SIG-M5 treated with dmso at 0.1 percent for 504 hours (cell line): Measurements from ENCODE around the gene ZNF280C.
"Not testable (repeated sequence)": the region's sequence is repeated elsewhere in the genome, so short reads cannot be mapped to it uniquely, and the experiment has no call there.

ENCODE experiments used
- DNase-seq: peaks from one replicate; lab custom pipeline; 2025; ENCODE audit not compliant: unreplicated experiment; lab: John Stamatoyannopoulos, UW

The ZNF280C gene, protein sequence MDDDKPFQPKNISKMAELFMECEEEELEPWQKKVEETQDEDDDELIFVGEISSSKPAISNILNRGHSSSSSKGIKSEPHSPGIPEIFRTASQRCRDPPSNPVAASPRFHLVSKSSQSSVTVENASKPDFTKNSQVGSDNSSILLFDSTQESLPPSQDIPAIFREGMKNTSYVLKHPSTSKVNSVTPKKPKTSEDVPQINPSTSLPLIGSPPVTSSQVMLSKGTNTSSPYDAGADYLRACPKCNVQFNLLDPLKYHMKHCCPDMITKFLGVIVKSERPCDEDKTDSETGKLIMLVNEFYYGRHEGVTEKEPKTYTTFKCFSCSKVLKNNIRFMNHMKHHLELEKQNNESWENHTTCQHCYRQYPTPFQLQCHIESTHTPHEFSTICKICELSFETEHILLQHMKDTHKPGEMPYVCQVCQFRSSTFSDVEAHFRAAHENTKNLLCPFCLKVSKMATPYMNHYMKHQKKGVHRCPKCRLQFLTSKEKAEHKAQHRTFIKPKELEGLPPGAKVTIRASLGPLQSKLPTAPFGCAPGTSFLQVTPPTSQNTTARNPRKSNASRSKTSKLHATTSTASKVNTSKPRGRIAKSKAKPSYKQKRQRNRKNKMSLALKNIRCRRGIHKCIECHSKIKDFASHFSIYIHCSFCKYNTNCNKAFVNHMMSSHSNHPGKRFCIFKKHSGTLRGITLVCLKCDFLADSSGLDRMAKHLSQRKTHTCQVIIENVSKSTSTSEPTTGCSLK

DNA sequence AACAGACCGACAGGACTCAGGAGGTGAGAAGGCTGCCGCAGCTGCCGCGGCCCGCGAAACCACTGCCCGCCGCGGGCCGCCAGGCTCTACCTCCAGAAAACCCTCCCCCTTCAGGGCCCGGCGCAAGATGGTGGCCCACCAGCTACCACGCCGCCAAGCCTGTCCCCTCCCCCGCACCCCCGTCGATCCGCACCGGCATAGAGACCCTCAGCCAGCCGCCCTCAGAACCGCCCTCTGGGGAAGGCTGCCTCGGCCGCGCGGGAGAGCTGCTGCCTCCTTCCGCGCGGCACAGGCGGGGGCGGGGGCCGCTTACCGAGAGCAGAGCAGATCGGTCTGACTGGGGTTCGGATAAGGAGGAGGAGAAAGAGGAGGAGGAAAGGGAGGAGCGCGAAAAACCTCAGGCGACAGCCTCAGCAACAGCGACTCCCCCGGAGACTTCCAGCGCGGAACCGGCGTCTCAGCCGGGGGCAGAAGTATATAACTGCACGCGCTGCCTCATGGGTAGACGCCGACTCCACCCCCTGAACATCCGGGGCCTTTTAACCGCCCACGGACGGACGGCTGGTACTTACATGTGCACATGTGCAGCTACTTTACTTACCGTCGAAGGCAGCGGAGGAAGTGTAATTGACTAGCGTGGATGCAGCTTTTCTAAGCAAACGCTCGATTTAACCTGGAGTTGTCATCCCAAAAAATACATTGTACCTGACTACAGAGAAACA lies at the start of gene ZNF280C:
TSS of gene ZNF280C (minus strand) at position 451 of the 722 bp plus-strand sequence. CDS start 8,450 bp downstream, outside the sequence.
- DNase-seq: peak; percentile 91

DNA sequence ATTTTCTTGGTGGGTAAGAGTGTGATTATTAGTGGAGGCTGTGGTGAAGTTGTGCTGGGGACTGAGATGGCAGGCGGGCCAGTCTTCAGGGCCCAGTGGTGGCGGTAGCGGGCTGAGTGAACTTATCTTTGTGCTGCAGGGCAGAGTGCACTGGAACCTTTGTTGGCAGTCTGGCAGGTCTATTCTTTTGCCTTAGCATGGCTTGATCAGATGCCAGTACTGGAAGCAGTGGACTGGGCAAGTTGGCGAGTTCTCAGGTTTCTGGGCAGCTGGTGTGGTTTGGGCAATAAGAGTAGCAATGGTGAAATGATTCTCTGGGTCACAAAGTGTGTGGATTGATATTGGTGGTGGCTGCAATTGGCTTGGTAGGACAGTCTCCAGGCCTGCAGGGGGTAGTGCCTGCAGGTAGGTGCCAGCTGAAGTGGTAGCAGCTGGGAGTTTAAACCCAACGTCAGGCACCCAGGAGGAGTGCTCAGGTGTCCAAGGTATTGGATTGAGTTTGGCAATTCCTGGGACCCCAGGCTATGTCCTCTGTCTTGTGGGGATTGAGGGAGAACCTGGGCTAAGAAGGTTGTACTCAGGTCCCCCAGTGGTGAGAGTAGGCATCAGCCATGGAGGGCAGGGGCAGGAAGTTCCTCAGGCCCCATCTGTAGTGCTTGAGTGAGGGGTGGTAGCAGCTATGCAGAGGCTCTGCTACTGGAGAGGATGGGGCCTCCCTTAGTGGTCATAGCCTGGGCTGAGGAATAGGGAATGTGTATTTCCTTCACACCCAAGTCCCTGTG lies 36.1 kb upstream of the ZNF280C start:
- DNase-seq: peak; percentile 1

DNA sequence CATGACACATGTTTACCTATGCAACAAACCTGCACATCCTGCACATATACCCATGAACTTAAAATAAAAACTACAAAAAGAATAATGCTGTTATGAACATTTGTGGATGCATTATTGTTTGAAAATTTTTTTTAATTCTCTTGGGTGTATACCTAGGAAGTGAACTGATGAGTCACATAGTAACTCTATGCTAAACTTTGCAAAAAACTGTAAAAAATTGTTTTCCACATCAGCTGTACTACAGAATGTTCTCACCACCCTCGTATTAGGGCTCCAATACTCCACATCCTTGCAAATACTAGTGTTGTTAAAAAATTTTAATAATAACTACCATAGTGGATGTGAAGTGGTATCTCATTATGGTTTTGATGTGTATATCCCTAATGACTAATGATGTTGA lies 33.3 kb upstream of the ZNF280C start:
- no peak for DNase-seq

DNA sequence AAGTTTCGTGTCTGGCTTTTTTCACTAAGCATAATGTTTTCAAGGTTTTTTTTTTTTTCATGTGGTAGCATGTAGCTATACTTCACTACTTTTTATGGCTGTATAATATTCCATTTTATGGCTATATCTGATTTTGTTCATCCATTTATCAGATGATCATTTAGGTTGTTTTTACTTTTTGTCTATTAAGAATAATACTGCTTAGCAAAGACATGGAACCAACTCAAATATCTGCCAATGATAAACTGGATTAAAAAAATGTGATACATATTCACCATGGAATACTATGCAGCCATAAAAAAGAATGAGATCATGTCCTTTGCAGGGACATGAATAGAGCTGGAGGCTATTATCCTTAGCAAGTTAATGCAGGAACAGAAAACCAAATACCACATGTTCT lies 32.7 kb upstream of the ZNF280C start:
- no peak for DNase-seq

DNA sequence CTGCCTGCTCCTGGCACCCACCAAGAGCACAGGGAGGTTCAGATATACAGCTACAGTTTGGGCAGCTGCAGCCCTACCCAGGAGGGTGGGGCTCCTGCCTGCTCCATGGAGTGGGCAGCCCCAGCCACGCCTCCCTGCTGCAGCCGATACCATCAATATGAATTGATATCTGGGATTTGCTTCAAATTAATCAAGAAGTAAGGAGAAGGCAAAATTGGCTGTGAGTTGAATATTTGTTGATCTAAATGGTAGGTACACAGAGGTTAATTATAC lies 31.2 kb upstream of the ZNF280C start:
- no peak for DNase-seq

DNA sequence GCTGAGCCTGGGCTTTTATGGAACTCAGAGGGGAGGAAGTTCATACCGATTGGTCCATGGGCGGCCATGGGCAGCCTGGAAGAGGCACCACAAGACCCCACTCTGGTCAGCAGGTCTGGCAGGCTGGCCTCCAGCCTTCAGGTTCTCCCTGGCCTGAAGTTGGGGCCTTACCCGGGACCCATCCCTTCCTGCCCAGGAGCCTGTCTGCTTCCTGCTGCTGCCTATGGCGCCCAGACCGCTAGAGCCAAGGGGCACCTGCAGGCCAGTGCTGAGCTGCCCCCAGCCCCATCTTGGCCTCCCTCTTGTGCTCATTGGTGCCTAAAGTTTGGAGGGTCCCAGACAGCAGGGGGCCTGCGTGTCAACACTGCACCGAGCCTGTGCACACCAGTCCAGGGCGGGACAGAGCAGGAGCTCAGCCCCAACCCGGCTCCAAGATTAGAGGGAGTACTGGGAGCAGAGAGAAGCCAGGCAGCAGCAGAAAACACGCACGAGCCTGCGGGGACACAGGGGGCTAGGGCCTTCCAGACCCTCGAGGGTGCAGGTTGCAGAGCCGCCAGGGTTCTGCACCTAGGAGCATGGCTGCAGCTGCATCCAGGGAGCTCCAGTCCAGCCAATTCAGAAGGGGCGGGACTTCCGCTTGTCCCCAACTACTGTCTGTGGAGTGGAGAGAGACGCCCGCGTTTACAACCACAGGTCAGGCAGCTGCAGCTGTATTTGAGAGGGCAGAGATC lies 30.7 kb upstream of the ZNF280C start:
- DNase-seq: no peak

DNA sequence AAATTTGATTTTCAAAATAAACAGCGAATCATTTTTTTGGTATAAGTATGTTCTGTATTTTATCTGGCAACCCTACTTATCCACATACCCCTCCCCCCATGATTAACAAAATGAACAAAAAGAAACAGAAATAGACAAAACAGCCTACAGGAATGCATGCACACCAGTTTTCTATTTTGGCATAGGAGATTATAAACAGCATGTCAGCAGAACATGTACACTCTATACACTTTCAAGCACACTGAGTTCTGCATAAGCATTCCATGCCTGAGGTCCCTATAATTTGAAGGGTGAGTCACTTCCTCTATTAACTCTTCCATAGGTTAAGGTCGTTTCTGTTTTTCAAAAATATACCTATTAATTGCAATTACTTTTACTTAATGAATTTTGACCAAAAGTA lies 28.0 kb upstream of the ZNF280C start:
- no peak for DNase-seq

DNA sequence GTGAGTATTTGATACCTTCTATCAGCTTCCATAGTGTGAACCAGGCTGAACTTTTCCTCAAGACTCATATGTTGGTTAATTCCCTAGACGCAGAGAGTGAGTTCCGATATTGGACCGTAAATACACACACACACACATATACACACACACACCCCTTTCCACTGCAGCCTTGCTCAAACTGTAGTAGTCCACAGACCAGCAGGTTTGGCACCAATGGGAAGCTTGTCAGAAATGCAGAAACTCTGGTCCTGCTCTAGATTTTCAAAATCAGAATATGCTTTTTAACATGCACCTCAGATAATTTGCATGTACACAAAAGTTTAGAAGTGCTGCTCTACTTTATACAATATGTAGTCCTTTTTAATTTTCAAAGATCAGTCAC lies 27.6 kb upstream of the ZNF280C start:
- no peak for DNase-seq

DNA sequence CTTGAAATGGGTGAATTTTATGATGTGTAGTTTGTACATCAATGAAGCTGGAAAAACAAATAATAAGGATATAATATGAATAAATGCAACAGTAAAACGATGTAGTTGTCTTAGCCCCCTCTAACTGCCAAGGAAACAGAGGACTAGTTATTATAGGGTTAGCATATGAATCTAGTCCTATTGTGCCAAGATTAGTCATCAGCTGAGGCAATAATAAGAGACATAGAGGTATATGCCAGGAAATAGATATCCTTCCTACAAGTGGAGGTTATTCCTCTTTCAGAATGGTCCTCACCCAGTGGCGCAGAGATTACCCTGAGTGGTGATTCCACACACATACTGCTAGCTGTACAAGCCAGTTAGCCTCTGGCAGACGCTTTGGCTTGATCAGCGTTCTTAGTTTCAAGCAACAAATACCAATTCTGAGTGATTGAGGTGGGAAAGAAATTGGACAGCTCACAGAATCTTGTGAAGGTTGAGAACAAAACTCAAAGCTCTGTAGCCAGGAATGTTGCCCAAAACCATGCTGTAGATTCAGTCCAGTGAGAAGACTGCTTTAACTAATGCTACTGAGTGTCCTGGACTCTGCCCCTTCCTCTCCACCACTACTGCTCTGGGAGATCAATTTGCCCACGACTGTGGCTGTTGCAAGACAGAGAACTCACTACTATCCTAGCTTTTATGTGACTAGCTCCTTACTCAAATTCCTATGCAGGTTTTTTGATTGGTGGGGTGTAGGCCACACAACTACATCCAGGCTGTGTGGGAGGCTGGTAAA lies 27.0 kb upstream of the ZNF280C start:
- no peak for DNase-seq

DNA sequence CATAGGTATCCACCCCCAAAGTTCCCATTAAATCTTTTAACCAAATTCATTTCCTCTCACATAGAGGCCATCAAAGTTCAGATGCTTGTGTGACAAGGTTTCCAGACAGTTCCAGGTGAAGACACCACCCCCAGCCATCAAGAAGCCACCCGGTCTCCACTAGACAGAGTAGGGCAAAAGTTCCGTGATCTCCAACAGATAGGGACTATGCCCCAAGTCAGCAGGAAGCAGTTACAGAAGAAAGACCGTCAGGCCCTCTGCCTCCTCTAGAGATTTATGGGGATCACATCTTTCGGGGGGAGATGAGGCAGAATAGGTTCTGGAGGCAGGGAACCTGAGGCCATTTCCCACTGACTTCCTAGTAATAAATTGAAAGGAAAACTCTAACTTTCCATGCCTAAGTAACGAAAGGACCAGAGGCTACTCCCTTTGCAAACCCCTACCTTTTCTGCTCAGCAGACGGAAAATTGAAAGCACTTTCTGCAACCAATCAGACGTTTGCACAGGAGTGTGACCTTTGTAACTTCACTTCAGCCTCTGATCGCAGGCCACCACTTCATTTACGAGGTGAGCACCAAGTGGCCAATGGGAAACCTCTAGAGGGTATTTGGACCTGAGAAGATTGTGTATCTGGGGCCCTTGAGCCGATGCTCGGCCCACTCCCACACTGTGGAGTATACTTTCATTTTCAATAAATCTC lies 18.5 kb upstream of the ZNF280C start:
- no peak for DNase-seq

DNA sequence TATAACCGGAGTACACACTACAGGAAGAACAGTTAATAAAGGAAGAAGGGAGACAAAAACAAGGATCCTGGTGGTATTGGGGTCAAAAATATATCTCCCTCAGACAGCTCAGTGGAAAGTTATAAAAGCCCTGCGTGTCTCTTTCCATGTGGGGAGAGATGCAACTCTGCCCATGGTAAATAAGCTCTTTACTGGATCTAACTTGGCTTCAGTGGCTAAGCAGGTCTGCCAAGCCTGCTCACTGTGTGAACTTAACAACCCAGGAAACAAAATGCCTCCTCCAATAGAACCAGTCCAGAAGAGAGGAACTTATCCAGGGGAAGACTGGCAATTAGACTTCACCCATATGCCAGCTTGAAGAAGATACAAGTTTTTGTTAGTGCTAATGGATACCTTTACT lies 17.0 kb upstream of the ZNF280C start:
- no peak for DNase-seq

DNA sequence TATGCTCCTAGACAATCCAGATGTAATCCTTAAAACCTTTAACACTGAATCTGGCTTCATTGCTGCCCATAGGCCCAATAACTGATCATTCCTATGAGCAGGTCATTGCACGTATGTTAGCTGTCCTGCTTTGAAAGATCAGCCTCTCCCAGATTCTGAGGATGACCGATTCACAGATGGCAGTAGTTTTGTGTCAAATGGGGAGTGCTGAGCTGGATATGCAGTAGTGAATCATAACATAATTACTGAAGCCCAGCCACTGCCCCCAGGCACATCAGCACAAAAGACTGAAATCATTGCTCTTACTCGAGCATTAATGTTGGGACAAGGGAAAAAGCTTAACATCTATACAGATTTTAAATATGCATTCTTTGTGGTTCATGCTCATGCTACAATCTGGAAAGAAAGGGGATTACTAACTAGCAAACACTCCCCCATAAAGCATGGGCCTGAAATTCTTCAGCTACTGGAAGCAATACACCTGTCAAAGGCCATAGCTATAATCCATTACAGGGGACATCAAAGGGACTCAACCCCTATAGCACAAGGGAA lies 16.4 kb upstream of the ZNF280C start:
- DNase-seq: no peak

DNA sequence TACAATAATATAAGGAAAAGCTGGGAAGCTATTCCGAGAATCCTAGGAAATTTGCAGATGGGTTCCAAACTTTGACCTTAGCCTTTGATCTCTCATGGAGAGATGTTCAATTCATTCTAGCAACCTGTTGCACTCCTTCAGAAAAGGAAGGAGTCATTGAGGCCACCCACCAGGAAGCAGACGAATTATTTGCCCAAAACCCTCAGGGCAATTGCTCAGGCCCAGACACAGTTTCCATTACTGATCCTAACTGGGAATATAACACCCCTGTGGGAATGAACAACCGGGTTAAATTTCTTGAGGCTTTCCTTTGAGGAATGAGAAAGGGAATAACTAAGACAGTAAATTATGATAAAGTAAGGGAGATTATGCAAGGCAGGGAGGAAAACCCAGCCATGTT lies 13.5 kb upstream of the ZNF280C start:
- DNase-seq: no peak

DNA sequence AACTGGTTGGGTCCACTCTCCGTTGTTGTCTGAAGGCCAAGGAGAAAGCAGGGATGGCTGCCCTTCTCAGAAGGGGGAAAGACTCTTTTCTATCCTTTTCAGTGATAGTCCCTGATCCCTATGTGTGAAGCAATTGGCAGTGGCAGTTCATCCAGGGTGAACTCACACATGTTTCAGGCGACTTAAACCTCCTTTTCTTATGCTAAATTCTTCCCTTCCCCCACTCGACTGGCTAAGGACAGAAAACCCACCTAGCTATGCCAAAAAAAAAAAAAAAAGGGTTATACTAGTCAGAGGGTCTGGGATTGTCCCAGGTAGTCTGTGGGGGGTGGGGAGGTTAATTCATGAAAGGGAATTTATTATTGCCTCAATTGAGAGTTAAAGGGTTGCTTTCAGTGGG lies 12.2 kb upstream of the ZNF280C start:
- no peak for DNase-seq

DNA sequence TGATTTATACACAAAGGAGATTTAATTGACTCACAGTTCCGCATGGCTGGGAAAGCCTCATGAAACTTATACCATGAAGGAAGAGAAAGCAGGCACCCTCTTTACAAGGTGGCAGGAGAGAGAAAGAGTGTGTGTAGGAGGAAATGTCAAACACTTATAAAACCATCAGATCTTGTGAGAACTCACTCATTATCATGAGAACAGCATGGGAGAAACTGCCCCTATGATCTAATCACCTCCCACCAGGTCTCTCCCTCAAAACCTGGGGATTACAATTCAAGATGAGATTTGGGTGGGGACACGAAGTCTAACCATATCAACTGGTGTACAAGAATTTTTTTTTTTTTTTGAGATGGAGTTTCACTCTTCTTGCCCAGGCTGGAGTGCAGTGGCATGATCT lies 3.6 kb upstream of the ZNF280C start:
- DNase-seq: not testable (repeated sequence)

DNA sequence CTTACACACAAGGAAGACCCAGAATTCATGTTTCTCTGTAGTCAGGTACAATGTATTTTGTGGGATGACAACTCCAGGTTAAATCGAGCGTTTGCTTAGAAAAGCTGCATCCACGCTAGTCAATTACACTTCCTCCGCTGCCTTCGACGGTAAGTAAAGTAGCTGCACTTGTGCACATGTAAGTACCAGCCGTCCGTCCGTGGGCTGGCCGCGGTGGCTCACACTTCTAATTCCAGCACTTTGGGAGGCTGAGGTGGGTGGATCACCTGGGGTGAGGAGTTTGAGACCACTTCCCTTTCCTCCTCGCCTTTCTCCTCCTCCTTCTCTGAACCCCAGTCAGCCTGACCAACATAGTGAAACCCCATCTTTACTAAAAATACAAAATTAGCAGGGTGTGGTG lies 692 bp upstream of the ZNF280C start:
- DNase-seq: not testable (repeated sequence)

DNA sequence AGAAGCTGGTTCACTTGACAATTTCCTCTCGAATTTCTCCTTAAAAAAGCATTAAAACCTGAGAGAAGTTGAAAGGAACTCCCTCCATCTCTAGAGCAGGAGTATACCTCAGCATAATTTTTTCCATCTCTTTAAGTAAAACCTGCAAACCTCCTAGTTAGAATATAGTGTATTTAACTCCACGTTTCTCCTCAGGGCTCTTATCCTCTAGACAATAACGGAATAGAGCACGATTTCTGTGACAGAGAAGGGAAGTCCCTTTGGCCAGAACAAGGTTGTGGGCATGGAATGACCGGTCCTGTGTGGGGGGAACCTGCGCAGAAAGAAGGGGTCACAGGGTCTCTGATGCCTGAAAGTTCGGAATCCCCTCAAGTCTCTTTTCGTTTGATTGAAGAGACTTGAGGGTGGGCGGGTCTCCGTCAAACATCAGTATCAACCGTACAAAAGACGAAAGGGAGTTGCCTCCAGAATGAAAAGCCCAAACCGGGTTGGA lies 697 bp downstream of the ZNF280C start:
- DNase-seq: no peak

DNA sequence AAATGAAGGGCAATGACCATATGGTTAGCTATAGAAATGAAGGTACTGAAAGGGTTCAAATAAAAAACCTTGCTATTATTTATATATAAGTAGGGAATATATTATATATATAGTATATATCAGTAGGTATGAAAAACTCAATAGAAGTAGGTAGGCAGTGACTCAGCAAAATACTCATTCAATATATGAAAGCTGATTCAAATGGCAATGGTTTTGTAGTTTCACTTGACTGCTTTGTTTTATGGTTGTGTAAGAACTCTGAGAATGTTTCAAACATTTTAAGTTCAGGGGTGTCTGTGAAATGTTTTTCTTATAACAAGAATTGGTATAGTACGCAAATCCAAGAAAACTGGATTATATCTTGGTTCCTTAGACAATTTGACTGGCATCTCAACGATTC lies 4.1 kb downstream of the ZNF280C start:
- DNase-seq: no peak

DNA sequence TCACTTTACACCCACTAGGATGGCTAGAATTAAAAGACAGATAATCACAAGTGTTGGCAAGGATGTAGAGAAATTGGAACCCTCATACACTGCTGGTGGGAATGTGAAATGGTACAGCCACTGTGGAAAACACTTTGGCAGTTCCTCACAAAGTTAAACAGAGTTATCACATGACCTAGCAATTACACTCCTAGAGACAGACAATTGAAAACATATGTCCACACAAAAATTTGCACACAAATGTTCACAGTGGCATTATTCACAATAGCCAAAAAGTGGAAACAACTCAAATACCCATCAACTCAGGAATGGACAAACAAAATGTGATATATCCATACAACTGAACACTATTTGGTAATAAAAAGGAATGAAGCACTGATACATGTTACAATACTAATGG lies 5.7 kb downstream of the ZNF280C start:
- no peak for DNase-seq
